Memory B cell (primary cell): ENCODE data around the gene SAMD13.
"Not testable (repeated sequence)": the region's sequence is repeated elsewhere in the genome, so short reads cannot be mapped to it uniquely, and the experiment has no call there.

Source experiments
- ATAC-seq: fragments of 150-1000 bp; cut with Tn5 transposase; 2 replicates; pipeline ENCODE4 v1.10.0; 2021; ENCODE audit warnings: low read depth, mild to moderate bottlenecking, moderate library complexity
- DNase-seq, 2 donors: peaks; one replicate each; pipeline ENCODE4 v3.0.0; 2022; ENCODE audit warnings: low spot score in 2 of 2
- H3K27ac Mint-ChIP-seq: one replicate; pipeline ENCODE4 v1.8.0; 2022; ENCODE audit warnings: mild to moderate bottlenecking, moderate library complexity, mixed read lengths
- H3K27me3 Mint-ChIP-seq: one replicate; pipeline ENCODE4 v1.8.0; 2022; ENCODE audit warnings: mixed read lengths
- H3K36me3 Mint-ChIP-seq: one replicate; pipeline ENCODE4 v1.8.0; 2022; ENCODE audit warnings: mild to moderate bottlenecking, mixed read lengths
- H3K4me1 Mint-ChIP-seq: one replicate; pipeline ENCODE4 v1.8.0; 2022; ENCODE audit warnings: mixed read lengths
- H3K4me3 Mint-ChIP-seq: one replicate; pipeline ENCODE4 v1.8.0; 2022; ENCODE audit warnings: mild to moderate bottlenecking, moderate library complexity, mixed read lengths
- H3K9me3 Mint-ChIP-seq: one replicate; pipeline ENCODE4 v1.8.0; 2022; ENCODE audit warnings: mixed read lengths

SAMD13 gene

GRCh38 chr1:84269306-84269705 lies 32.2 kb upstream of the SAMD13 start:
- no peak for DNase-seq
- peaks cover 28% of the 10 kb centered on the region for H3K4me1 Mint-ChIP-seq
- H3K4me3 Mint-ChIP-seq: no peak overlapping the region
- ATAC-seq: no peak
- no peak overlapping the region for H3K27ac Mint-ChIP-seq
- no peaks in the 10 kb centered on the region for H3K36me3 Mint-ChIP-seq
- no peaks in the 10 kb centered on the region for H3K27me3 Mint-ChIP-seq
- H3K9me3 Mint-ChIP-seq: no peaks in the 10 kb centered on the region

GRCh38 chr1:84271441-84272151 lies 29.9 kb upstream of the SAMD13 start:
- Mint-ChIP-seq H3K9me3 (no peaks in the 10 kb centered on the region), H3K4me1 (peaks cover 28% of the 10 kb centered on the region), H3K36me3 (no peaks in the 10 kb centered on the region), H3K27ac (peak overlapping the region; percentile 87), H3K27me3 (no peaks in the 10 kb centered on the region), H3K4me3 (peak overlapping the region; percentile 71)
- ATAC-seq: peak; percentile 94
- DNase-seq: peak in 1 of 2 donors; percentile 18

- Mint-ChIP-seq H3K4me3 (peak overlapping the region; percentile 64), H3K4me1 (peaks cover 26% of the 10 kb centered on the region), H3K9me3 (no peaks in the 10 kb centered on the region)
Measured at GRCh38 chr1:84272401-84272800, 29.1 kb upstream of the SAMD13 start.

GRCh38 chr1:84277343-84278059 lies 24.0 kb upstream of the SAMD13 start:
- H3K27ac Mint-ChIP-seq: no peak overlapping the region
- H3K27me3 Mint-ChIP-seq: no peaks in the 10 kb centered on the region
- H3K4me3 Mint-ChIP-seq: no peak overlapping the region
- ATAC-seq (no peak), DNase-seq (no peak)
- H3K4me1 Mint-ChIP-seq: peaks cover 8% of the 10 kb centered on the region
- H3K36me3 Mint-ChIP-seq: no peaks in the 10 kb centered on the region
- peaks cover 2% of the 10 kb centered on the region for H3K9me3 Mint-ChIP-seq

More at GRCh38 chr1:84272401-84272800, 29.1 kb upstream of the SAMD13 start:
- ATAC-seq (no peak), DNase-seq (no peak)
- Mint-ChIP-seq H3K27me3 (no peaks in the 10 kb centered on the region), H3K27ac (peak overlapping the region; percentile 87), H3K36me3 (no peaks in the 10 kb centered on the region)

GRCh38 chr1:84278905-84279304 lies 22.6 kb upstream of the SAMD13 start:
- ATAC-seq: no peak

GRCh38 chr1:84280912-84281311 lies 20.6 kb upstream of the SAMD13 start:
- DNase-seq (no peak), ATAC-seq (no peak)
- no peak overlapping the region for H3K27ac Mint-ChIP-seq
- H3K4me1 Mint-ChIP-seq: no peaks in the 10 kb centered on the region
- H3K36me3 Mint-ChIP-seq: no peaks in the 10 kb centered on the region
- peaks cover 4% of the 10 kb centered on the region for H3K9me3 Mint-ChIP-seq
- H3K4me3 Mint-ChIP-seq: no peak overlapping the region
- peaks cover 2% of the 10 kb centered on the region for H3K27me3 Mint-ChIP-seq

More at GRCh38 chr1:84278905-84279304, 22.6 kb upstream of the SAMD13 start:
- Mint-ChIP-seq H3K27ac (no peak overlapping the region), H3K36me3 (no peaks in the 10 kb centered on the region), H3K4me1 (peaks cover under 1% of the 10 kb centered on the region), H3K4me3 (no peak overlapping the region), H3K27me3 (no peaks in the 10 kb centered on the region), H3K9me3 (peaks cover 2% of the 10 kb centered on the region)
- DNase-seq: no peak

- H3K4me3 Mint-ChIP-seq: no peak overlapping the region
- peaks cover 3% of the 10 kb centered on the region for H3K27me3 Mint-ChIP-seq
- no peak overlapping the region for H3K27ac Mint-ChIP-seq
- H3K4me1 Mint-ChIP-seq: no peaks in the 10 kb centered on the region
- peaks cover 7% of the 10 kb centered on the region for H3K9me3 Mint-ChIP-seq
- DNase-seq (no peak), ATAC-seq (no peak)
- no peaks in the 10 kb centered on the region for H3K36me3 Mint-ChIP-seq
Measured at GRCh38 chr1:84282780-84283333, 18.7 kb upstream of the SAMD13 start.

DNA sequence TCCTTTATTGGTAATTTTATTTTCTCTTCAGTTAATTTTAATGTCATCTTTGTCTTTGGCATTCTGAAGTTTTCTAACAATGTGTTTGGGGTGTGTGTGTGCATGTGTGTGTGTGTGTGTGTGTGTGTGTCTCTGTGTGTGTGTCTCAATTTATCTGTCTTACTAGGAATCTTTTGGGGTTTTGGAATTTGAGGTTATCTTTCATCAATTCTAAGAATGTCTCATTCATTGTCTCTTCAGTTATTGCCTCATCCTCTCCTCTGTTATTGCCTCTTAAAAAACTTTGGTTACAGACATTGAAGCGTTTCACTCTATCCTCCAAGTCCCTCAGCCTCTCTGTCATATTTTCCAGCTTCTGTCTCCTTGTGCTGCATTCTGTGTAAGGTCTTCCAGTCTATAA lies 18.1 kb upstream of the SAMD13 start:
- no peak for ATAC-seq
- Mint-ChIP-seq H3K36me3 (no peaks in the 10 kb centered on the region), H3K27me3 (peaks cover 3% of the 10 kb centered on the region)

GRCh38 chr1:84286071-84286470 lies 15.4 kb upstream of the SAMD13 start:
- Mint-ChIP-seq H3K36me3 (peaks cover 3% of the 10 kb centered on the region), H3K9me3 (peaks cover 10% of the 10 kb centered on the region), H3K4me3 (no peak overlapping the region), H3K4me1 (no peaks in the 10 kb centered on the region), H3K27me3 (peaks cover 3% of the 10 kb centered on the region), H3K27ac (no peak overlapping the region)
- no peak for ATAC-seq
- DNase-seq: no peak

More for the DNA sequence above, 18.1 kb upstream of the SAMD13 start:
- DNase-seq: no peak
- Mint-ChIP-seq H3K4me3 (no peak overlapping the region), H3K9me3 (peaks cover 7% of the 10 kb centered on the region), H3K4me1 (no peaks in the 10 kb centered on the region), H3K27ac (no peak overlapping the region)

- not testable (repeated sequence) for ATAC-seq, H3K27ac Mint-ChIP-seq, H3K27me3 Mint-ChIP-seq, H3K9me3 Mint-ChIP-seq, H3K4me1 Mint-ChIP-seq, DNase-seq, H3K36me3 Mint-ChIP-seq, H3K4me3 Mint-ChIP-seq
Measured at GRCh38 chr1:84287389-84287788, 14.1 kb upstream of the SAMD13 start.

- H3K27ac Mint-ChIP-seq: no peak overlapping the region
- no peaks in the 10 kb centered on the region for H3K4me1 Mint-ChIP-seq
- DNase-seq (no peak), ATAC-seq (no peak)
- peaks cover 3% of the 10 kb centered on the region for H3K27me3 Mint-ChIP-seq
- H3K4me3 Mint-ChIP-seq: no peak overlapping the region
- peaks cover 10% of the 10 kb centered on the region for H3K9me3 Mint-ChIP-seq
- peaks cover 8% of the 10 kb centered on the region for H3K36me3 Mint-ChIP-seq
Measured at GRCh38 chr1:84289169-84289785, 12.2 kb upstream of the SAMD13 start.

- ATAC-seq (no peak), DNase-seq (no peak)
Measured at GRCh38 chr1:84291882-84292655, 9.4 kb upstream of the SAMD13 start.

GRCh38 chr1:84293766-84294165 lies 7.7 kb upstream of the SAMD13 start:
- Mint-ChIP-seq H3K4me3 (no peak overlapping the region), H3K27me3 (peaks cover 1% of the 10 kb centered on the region)

More at GRCh38 chr1:84291882-84292655, 9.4 kb upstream of the SAMD13 start:
- peaks cover 7% of the 10 kb centered on the region for H3K9me3 Mint-ChIP-seq
- no peak overlapping the region for H3K4me3 Mint-ChIP-seq
- H3K4me1 Mint-ChIP-seq: no peaks in the 10 kb centered on the region
- peaks cover 1% of the 10 kb centered on the region for H3K27me3 Mint-ChIP-seq
- no peak overlapping the region for H3K27ac Mint-ChIP-seq
- peaks cover 9% of the 10 kb centered on the region for H3K36me3 Mint-ChIP-seq

More at GRCh38 chr1:84293766-84294165, 7.7 kb upstream of the SAMD13 start:
- H3K9me3 Mint-ChIP-seq: peaks cover 7% of the 10 kb centered on the region
- DNase-seq (no peak), ATAC-seq (no peak)
- H3K36me3 Mint-ChIP-seq: peaks cover 9% of the 10 kb centered on the region
- no peak overlapping the region for H3K27ac Mint-ChIP-seq
- H3K4me1 Mint-ChIP-seq: peaks cover 3% of the 10 kb centered on the region
